NCI-H2227 treated with DMSO at 0.1 percent for 48 hours (cell line): ENCODE results near the gene HADHB.
A peak's percentile ranks its signal among the peaks of the same experiment; 100 is the strongest.

Source experiments
- DNase-seq: peaks from one replicate; lab custom pipeline; 2025; lab: John Stamatoyannopoulos, UW

Gene HADHB

DNA sequence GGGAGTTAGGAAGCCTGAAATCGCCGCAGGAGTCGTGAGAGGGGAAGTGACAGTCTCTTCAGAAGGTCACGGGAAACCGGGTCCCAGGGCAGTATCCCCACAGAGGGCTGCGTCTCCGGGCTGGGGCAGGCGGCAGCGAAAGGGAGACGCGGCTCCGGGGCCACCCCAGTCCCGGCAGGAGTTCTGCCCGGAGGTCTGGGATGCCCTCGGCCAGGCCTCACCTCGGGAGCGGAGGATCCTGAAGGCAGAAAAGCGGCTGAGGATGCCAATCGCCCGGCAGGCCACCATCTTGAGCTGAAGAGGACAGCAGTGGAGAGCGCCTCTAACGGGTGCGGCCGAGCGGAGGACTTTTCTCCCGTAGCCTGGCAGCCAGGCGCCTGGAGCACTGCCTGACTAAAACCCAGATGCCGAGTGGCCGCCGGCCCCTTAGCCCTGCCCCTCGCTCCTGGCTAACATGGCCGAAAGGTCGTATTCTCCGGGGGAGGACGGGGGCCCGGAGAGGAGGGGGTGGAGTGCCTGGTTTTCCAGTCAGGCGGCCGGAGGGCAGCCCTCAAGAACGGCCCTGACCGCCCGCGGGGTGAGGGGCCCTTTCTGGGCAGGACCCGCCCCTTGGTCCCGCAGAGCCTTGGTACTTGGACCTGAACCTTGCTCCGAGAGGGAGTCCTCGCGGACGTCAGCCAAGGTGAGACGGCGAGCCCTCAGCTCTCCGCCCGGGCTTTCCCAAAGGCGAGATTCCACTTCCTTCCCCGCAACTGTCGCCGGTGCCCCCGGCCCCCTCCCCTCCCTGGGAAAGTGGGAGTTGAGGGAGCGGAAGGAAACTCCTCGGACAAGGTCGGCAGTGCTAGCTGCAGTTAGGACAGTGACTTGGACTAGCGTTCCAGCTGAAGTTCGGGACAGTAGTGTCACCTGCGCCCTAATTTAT is at the start of gene HADHB, which contains the start of gene HADHA:
Gene HADHB, plus strand, starts transcription at position 631 of the 922 bp plus-strand sequence. CDS start 9,316 bp downstream, outside the sequence.
Gene HADHA, minus strand, starts transcription at position 324 of the 922 bp plus-strand sequence. Its CDS starts 36 bp downstream, at position 288.
- DNase-seq: peak; percentile 84

DNA sequence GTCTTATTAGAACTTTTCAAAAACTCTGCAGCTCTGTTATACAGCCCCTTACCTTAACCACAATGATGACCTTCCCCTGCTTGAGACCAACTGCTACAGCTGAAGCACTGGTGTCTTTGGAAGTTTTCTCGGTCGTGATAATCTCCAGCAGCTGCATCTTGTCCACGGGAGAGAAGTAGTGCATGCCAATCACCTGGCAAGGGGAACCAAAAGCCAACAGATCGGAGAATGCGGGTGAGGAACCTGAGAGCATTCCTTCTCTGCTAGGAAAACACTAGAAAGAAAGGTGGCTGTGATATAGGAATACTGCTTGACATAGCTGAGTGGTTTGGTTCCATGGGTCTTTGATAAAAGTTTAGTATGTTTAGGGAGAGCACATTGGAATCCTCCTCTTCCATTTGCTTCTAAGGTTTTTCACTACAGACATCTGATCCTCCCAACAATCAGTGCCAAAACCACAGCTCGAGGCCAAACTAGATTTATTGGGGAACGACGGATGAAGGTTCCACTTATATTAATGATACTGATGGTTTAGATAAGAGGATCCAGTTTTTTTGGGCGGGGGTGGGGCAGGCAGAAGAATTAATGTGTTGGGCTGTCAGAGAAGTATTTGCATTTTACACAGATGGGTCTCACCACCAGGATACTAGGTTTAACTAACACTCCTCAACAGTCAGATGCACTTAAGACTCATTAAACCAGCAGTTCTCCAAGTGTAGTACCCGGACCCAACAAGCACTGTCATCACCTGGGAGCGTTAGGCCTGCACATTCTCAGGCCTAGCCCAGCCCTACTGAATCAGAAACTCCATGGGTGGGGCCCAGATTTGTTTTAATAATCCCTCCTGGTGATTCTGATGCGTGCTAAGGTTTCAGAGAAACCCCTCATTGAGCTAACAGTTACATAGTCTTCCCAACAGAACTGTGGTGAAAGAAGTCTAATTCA is 49.4 kb upstream of the HADHB start:
- DNase-seq: no peak

- no peak for DNase-seq
Observed at GRCh38 chr2:26196683-26197418, 47.9 kb upstream of the HADHB start.

GRCh38 chr2:26197516-26197915 is 47.2 kb upstream of the HADHB start:
- no peak for DNase-seq

GRCh38 chr2:26202981-26203490 is 41.7 kb upstream of the HADHB start:
- DNase-seq: no peak

DNA sequence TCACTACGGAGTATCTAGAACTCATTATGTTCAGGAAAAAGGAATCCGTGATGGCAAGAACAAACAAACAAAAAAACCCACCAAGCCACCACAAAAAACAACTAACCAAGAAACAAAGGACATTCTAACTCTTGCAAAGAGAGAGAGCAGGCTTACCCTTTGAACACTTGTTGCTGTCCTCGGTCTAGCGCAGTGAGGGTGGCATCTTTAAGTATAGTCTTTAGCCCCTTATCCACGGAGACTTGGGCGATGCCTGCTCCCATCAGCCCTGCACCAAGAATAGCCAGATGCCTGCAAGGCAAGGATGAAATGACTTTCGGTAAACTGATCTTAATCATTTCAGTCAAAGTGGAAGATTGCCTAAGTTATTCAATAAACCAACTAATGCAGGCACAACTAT is 40.8 kb upstream of the HADHB start:
- no peak for DNase-seq

DNA sequence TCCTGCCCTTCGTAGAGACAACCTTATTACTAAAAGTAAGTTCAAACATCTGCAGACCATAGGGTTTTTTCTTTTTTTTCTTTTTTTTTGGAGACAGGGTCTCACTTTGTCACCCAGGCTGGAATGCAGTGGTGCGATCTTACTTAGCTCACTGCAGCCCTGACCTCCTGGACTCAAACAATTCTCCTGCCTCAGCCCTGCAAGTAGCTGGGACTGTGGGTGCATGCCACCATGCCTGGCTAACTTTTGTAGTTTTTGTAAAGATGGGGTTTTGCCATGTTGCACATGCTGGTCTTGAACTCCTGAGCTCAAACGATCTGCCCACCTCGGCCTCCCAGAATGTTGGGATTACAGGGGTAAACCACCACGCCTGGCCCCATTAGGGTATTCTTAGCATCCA is 32.7 kb upstream of the HADHB start:
- DNase-seq: no peak

DNA sequence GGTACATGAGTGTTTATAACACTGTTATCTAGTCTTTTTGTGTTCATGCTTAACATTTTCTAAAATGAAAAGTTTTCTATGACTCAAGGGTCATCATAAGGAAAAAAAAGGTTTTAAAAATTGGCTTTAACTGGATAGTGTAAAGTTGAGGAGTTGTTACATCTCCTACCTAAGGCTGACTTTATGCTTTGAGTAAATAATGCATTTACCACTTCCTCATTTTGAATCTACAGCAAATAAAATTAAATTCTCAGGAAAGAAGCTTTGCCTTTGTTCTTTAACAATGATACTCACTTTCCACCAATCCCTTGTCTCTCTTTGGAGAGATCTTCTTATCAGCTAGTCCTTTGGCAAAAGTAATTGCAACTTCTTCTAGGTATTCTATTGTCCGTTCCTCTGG is 30.0 kb upstream of the HADHB start:
- DNase-seq: no peak

DNA sequence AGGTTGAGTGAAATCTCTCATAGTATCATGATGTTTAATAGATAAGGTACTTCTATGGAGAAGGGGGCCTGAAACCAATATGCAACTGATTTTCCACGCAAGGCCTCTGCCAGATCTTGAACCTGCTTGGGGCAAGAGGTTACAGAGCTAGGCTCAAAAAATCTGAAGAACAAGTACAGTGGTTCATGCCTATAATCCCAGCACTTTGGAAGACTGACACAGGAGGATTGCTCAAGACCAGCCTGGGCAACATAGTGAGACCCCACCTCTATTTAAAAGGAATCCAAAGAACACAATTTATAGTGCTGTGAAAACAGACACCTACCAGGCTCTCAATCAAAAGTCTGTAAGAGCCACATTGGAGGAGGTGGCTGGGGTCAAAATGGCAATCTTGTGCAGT is 28.9 kb upstream of the HADHB start:
- DNase-seq: no peak

GRCh38 chr2:26216587-26216986 is 28.2 kb upstream of the HADHB start:
- DNase-seq: no peak

DNA sequence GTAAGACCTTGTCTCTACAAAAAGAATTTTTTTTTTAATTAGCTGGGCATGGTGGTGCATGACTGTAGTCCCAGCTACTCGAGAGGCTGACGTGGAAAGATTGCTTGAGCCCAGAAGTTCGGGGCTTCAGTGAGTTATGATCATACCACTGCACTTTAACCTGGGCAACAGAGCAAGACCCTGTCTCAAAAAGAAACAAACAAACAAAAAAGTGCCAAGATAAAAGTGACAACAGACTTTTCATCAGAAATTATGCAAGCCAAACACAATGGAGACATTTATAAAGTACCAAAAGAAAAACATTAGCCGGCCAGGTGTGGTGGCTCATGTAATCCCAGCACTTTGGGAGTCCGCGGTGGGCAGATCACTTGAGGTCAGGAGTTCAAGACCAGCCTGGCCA is 27.0 kb upstream of the HADHB start:
- DNase-seq: no peak

DNA sequence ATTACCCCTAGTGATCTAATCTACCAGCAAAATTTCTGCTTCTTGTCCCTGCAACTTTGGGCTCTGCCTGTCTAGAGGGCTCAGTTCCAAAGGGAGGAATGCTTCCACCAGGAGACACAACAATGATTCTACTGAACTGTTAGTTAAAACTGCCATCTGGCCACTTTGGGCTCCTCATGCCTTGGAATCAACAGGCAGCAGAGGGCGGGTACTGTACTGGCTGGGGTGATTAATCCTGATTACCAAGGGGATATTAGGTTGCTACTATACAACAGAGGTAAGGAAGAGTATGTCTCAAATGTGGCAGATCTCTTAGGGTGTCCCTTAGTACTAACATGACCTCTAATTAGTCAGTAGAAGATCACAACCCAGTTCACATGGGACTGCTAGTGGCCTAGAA is 21.7 kb upstream of the HADHB start:
- DNase-seq: no peak

GRCh38 chr2:26224095-26224494 is 20.6 kb upstream of the HADHB start:
- no peak for DNase-seq

DNA sequence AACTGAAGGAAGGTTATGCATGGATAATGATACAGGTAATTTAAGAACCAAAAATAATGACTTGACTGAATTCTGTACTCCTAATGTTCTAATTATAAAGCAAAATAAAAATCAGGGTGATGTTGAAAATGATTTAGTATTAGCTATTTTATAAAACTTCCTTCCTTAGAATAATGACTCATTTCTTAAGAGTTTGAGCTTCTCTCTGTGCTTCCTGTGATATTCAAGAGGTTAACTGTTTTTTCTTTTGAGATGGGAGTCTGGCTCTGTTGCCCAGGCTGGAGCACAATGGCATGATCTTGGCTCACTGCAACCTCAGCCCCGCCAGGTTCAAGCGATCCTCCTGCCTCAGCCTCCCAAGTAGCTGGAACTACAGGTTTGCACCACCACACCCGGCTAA is 15.1 kb upstream of the HADHB start:
- no peak for DNase-seq

DNA sequence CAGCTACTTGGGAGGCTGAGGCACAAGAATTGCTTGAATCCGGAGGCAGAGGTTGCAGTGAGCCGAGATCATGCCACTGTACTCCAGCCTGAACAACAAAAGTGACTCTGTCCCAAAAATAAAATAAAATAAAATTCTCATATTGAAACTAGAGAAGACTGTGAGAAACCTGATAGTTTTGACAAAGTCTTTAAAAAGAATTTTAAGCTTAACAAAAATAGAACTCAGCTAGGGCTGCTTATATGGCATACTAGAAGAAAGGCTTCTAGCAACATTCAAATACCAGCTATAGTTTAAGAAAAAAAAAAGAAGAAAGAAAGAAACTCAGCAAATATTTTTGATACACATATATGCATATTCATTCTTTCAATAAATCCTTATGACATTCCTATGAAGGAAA is 13.9 kb upstream of the HADHB start:
- no peak for DNase-seq

DNA sequence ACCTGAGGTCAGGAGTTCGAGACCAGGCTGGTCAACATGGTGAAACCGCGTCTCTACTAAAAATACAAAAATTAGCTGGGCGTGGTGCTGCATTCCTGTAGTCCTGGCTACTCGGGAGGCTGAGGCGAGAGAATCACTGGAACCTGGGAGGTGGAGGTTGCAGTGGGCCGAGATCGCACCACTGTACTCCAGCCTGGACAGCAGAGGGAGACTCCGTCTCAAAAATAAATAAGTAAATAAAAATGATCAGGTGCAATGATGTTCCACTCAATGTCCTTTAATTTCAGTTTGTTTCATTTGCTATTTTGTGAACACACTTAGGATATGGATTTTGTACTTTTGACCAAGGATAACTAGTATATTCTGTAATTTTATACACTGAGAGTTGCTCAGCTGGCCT is 9.7 kb upstream of the HADHB start:
- DNase-seq: no peak

- no peak for DNase-seq
Observed at GRCh38 chr2:26237868-26238267, 6.9 kb upstream of the HADHB start.

DNA sequence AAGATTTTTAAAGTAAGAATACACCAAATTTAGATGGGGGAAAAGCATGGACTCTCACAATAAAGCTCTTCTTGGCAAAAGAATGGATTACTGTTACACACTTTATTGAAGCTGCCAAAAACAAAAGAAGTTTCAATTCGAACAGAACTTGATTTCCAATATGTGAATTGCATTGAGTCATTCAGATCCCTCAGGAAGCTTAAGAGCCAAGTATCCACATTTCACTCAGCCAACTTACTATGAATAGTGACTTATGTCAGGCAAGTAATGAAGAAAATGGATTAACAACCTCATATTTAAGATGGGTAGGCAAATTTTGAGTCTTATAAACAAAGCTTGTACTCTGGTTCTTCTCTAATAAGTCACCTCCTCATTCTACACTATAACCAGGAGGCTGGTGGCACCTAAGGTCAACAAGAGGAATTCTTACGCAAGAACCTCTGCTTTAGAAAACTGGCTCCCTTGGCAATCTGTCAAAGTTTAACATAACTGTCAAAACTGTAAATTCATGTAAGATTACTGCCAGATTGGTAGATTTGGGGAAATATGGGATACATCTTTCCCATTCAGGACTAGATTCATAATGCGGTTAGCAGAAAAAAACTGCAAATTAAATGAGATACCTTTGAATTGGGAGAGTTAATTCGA is 6.3 kb upstream of the HADHB start:
- DNase-seq: no peak

- DNase-seq: no peak
Observed at GRCh38 chr2:26241928-26242436, 2.8 kb upstream of the HADHB start.

GRCh38 chr2:26243470-26244308 is 1.1 kb upstream of the HADHB start:
- peak; percentile 61 for DNase-seq
